ENCODE measurements around the gene SH3D21.

SH3D21 gene

DNA sequence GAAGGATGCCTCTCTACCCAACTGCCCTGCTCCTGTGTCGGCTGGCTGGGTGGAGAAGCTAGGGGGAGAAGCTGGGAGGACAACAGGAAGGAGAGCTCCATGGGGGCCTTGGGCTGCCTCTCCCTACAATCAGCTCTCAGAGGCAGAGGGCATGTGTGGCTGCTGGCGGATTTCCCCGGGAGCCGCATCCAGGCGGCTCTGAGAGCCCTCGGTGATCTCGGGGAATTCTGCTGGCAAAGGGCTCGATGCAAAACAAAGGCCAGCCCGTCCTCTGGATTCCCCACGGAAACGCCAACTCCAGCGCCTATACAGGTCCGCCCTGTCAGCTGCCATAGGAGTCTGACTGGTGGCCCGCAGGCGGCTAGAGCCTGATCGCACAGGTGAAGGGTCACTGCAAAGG, 43.7 kb downstream of the SH3D21 start:
- POLR2A ChIA-PET: no interaction called here
- no peak for DNase-seq (ENCODE audit: extremely low spot score)
- CTCF ChIA-PET: interaction anchor here (0.9 to 7.5 kb wide), 4 partner anchors 10 to 69 kb away, joined by 3 to 63 read pairs (median 8); no protein-coding TSS in a partner anchor
- TF ChIP-seq, protein P1, sequence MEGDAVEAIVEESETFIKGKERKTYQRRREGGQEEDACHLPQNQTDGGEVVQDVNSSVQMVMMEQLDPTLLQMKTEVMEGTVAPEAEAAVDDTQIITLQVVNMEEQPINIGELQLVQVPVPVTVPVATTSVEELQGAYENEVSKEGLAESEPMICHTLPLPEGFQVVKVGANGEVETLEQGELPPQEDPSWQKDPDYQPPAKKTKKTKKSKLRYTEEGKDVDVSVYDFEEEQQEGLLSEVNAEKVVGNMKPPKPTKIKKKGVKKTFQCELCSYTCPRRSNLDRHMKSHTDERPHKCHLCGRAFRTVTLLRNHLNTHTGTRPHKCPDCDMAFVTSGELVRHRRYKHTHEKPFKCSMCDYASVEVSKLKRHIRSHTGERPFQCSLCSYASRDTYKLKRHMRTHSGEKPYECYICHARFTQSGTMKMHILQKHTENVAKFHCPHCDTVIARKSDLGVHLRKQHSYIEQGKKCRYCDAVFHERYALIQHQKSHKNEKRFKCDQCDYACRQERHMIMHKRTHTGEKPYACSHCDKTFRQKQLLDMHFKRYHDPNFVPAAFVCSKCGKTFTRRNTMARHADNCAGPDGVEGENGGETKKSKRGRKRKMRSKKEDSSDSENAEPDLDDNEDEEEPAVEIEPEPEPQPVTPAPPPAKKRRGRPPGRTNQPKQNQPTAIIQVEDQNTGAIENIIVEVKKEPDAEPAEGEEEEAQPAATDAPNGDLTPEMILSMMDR (IDR thresholded peaks at IDR 0.05; ENCODE audit: control extremely low read depth, extremely low read depth, low read depth, missing control alignments): no peak

DNA sequence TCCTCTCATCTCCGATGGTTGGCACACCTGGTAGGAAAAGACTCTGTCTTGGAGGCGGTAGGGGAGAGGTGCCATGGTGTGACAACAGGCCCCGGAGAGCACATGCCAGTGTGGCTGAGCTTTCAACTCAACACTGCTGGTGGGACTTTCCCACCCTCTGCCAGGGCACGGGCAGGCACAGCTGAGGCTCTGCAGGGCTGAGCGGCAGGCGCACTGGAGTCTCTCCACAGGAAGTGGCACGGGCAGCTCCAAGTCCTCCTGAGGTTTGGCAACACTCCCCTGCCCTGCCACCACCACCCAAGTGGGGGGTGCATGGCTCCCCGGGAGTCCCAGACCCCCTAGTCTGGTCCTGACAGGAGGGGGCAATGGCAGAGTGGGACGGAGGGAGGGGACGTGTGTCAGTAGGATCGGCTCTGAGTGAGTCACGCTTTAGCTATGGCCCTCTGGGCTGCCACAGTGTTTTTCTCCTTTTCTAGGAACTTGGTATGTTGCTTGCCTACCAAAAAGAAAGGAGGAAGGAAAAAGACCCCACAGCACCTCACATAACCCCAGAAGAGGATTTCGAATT, 44.6 kb downstream of the SH3D21 start:
- no peak for DNase-seq (ENCODE audit: extremely low spot score)
- ChIA-PET CTCF (interaction anchor here (0.9 to 7.5 kb wide), 5 partner anchors 9 to 69 kb away, joined by 3 to 63 read pairs (median 12); no protein-coding TSS in a partner anchor), POLR2A (no interaction called here)
- TF ChIP-seq, protein P1 (IDR thresholded peaks at IDR 0.05; ENCODE audit: control extremely low read depth, extremely low read depth, low read depth, missing control alignments): no peak

DNA sequence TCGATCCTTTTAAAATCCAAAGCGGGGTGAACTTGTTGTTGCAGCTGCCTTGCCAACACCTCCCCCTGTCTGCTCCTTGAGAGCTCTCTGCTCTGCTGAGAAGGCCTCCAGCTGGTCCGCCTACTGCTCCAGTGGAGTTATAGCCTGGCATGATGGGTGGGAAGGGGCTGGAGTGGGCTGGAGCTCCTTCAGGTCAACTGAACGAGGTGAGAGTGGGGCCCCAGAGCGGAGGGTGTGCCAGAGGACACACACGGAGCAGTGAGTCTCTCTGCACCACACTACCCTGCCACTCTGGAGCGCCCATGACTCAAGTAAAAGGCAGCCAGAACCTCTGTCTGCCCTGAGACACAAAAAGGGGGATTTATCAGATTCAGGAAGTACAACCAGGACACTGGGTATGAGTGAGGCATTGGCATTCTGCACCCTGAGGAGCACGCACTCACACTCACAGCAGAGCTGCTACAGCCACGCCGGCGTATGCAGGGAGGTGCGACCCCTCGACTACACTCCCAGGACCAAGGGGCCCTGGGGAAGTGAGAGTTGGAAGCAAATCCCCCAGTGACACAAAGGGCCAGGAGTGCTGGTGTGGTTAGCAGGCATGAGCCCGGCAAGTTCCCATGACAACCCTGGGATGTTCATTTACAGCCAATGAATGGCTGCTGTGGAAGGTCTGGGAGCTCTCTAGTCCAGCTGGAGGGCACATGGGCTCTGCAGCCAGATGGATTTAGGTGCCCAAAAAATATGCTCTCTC, 45.2 kb downstream of the SH3D21 start:
- DNase-seq (ENCODE audit: extremely low spot score): no peak
- TF ChIP-seq, protein P1 (IDR thresholded peaks at IDR 0.05; ENCODE audit: control extremely low read depth, extremely low read depth, low read depth, missing control alignments): no peak
- ChIA-PET CTCF (interaction anchor here (1.0 to 7.5 kb wide), 4 partner anchors 9 to 18 kb away, joined by 4 to 63 read pairs (median 28); no protein-coding TSS in a partner anchor), POLR2A (no interaction called here)

DNA sequence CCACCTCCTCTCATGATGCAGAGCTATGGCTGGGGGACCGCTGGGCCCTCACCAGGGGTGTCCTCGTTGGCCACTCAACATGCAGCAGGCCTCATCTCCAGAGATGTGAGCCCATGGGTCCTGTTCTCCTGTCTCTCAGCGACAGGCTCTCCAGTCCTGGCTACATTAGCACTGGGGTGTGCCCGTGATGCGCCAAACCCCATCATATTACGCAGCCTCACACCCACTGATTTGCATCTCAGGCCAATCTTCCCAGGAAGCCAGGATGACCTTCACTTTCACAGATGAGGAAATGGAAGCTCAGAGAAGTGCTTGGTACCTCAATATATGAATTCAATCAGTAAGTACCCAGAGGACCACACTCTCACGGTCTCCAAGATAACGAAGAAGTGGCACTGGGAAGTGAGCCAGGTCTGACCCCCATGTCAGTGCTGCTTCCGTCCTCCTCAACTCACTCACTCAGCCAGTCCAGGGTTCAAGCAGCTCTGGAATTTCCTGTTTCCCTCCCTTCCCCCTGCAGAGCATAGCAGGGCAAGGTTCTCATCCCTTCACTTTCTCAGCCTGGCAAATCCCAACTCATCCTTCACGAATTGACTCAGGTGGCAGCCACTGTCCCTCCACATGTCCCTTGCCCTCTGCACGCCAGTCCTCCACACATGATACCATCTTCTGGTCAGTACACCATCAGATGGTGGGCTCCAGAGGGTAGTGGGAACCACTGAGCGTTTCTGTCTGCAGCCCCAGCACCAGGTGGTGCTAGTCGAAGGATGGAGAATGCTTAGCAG, 46.1 kb downstream of the SH3D21 start:
- CTCF ChIA-PET: interaction anchor here (1.0 to 7.5 kb wide), 3 partner anchors 8 to 17 kb away, joined by 4 to 63 read pairs (median 45); no protein-coding TSS in a partner anchor

DNA sequence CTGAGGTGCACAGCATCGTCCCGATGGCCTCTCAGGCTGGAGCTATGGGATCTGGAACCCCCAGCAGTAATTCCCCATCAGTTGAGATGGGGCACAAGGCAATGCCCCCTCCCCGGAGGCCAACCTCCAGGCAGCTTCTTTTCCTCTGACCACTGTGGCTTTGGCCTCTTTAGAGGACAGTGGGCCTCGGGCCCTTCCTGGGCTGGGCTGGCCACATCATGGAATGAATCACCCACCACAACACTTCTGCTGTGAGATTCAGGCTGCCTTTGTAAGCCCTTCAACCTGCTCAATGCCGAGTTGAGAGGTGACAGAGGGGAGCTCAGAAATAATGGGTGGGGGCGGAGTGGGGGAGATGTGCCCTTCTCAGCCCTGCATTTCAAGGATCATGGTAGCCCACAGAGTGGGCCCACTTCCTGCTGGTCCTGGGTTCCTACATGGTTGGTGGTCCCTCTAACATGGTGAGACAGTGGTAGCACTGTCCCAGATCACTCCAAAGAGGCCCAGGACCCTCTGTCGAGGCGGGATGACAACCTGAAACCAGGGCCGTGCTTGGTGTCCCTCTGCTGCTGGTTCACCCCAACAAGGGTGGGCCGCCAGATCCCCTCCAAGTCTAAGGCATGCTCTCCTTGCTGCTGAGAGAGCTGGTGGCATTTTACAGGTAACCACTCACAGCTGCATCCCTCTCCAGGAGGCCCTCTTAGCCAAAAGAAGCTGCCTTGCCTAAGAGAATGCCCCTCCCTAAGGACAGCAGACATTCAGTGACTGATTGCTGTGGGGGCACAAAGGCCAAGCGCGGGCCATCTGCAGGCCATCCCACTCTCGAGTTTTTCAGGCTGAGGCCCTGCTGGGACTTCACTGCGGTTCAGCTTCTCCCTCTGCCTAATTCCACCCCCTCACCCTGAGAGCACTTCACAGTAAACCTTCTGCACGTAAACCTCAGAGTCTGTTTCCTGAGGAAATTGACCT, 47.0 kb downstream of the SH3D21 start:
- POLR2A ChIA-PET: no interaction called here
- no peak for DNase-seq (ENCODE audit: extremely low spot score)
- CTCF ChIA-PET: interaction anchor here (7.0 to 7.5 kb wide), 2 partner anchors 12 to 16 kb away, joined by 45 to 63 read pairs; no protein-coding TSS in a partner anchor
- TF ChIP-seq, protein P1 (IDR thresholded peaks at IDR 0.05; ENCODE audit: control extremely low read depth, extremely low read depth, low read depth, missing control alignments): no peak

More for the DNA sequence above, 46.1 kb downstream of the SH3D21 start:
- POLR2A ChIA-PET: no interaction called here
- TF ChIP-seq, protein P1 (IDR thresholded peaks at IDR 0.05; ENCODE audit: control extremely low read depth, extremely low read depth, low read depth, missing control alignments): no peak
- DNase-seq (ENCODE audit: extremely low spot score): no peak
